ENCODE measurements around the gene CARMIL1. TPM values are rescaled to one million over a fixed set of nuclear protein-coding genes. Genes with fewer than 3 reads are reported as not detected.

Gene CARMIL1
- total RNA-seq, 1 donor from 2014 or later, result 37.6 TPM

- no peak for TF ChIP-seq CTCF (IDR thresholded peaks at IDR 0.05)
- no peak overlapping the region for H3K4me3 ChIP-seq
- peaks cover 23% of the 10 kb centered on the region for H3K4me1 ChIP-seq
- H3K9me3 ChIP-seq, result no peaks in the 10 kb centered on the region
- no peak for DNase-seq
- no peaks in the 10 kb centered on the region for H3K27me3 ChIP-seq
- H3K36me3 ChIP-seq, result no peaks in the 10 kb centered on the region
- ATAC-seq, result peak; percentile 44
- H3K27ac ChIP-seq, result no peak overlapping the region
- intact Hi-C loops (cut with DNase I), result no loop called here
Observed at GRCh38 chr6:25404091-25404490, 124.9 kb downstream of the CARMIL1 start.

DNA sequence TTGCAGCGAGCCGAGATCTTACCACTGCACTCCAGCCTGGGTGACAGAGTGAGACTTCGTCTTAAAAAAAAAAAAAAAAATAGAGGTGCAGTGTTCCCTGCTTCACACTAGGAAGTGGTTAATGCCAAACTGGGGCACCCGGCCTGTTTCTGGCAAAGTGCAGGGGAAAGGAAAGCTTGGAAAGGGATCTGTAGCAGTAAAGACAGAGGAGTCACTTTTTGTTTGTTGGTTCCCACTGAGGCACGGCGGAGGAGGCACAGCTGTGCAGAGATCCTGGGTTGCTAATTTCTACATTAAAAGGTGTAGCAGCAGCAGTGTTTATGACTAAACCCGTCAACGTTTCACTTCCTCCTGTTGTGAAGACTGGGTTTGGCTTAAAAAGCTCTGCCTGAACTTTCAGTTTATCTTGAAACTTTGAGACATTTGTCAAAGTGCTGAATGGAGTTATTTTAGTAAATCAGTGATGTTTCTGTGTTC lies 125.6 kb downstream of the CARMIL1 start:
- H3K27me3 ChIP-seq, result no peaks in the 10 kb centered on the region

GRCh38 chr6:25405442-25405841 lies 126.3 kb downstream of the CARMIL1 start:
- Histone ChIP-seq H3K4me3 (no peak overlapping the region), H3K9me3 (no peaks in the 10 kb centered on the region), H3K27me3 (no peaks in the 10 kb centered on the region), H3K4me1 (peaks cover 31% of the 10 kb centered on the region), H3K27ac (no peak overlapping the region), H3K36me3 (no peaks in the 10 kb centered on the region)
- no peak for TF ChIP-seq CTCF (IDR thresholded peaks at IDR 0.05)
- intact Hi-C loops (cut with DNase I), result no loop called here
- peak; percentile 45 for ATAC-seq
- DNase-seq, result no peak

More for the DNA sequence above, 125.6 kb downstream of the CARMIL1 start:
- DNase-seq (no peak), ATAC-seq (peak; percentile 40)
- intact Hi-C loops (cut with DNase I), result no loop called here
- Histone ChIP-seq H3K36me3 (no peaks in the 10 kb centered on the region), H3K4me1 (peaks cover 27% of the 10 kb centered on the region), H3K9me3 (no peaks in the 10 kb centered on the region), H3K4me3 (no peak overlapping the region), H3K27ac (no peak overlapping the region)
- no peak for TF ChIP-seq CTCF (IDR thresholded peaks at IDR 0.05)

DNA sequence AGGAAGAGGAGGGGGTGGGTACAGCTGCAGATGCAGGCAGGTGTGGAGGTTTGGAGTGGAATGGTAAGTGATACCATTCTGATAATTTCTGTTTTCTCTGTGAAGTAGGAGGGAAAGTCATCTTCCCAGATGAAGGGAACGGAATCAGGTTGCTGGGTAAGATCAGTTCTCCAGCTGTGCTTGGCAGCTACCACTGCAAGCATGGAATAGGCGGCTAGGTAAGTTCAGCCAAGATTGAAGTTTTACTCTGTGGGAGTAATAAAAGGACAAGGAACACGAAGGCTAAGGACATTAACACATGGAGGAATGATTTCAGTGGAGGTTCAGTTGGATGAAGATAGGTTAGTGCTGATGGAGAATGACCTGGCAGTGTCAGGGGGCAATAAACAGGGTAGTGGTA lies 128.3 kb downstream of the CARMIL1 start:
- ATAC-seq (no peak), DNase-seq (no peak)
- peaks cover 39% of the 10 kb centered on the region for H3K4me1 ChIP-seq
- H3K27me3 ChIP-seq, result no peaks in the 10 kb centered on the region
- intact Hi-C loops (cut with DNase I), result no loop called here
- no peaks in the 10 kb centered on the region for H3K9me3 ChIP-seq
- H3K27ac ChIP-seq, result no peak overlapping the region
- TF ChIP-seq CTCF (IDR thresholded peaks at IDR 0.05), result no peak
- no peak overlapping the region for H3K4me3 ChIP-seq
- no peaks in the 10 kb centered on the region for H3K36me3 ChIP-seq

DNA sequence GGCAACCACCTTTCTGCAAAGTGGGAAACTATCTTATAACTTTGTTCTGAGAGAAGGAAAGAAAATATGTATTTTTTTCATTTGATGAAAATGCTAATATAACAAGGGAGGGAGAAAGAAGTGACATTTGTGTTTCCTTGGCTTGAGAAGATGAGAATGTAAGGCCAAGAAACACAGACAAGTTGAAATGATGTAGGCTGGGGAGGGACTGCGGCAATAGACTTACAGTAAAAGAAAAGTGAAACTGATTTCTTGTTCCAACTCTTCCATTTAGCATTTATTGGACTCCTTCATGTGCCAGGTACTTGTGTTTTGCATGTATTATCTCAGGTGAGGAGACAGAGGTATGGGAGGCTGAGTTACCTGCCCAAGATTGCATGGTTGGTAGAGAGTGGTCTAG lies 130.9 kb downstream of the CARMIL1 start:
- H3K4me3 ChIP-seq, result no peak overlapping the region
- ATAC-seq (no peak), DNase-seq (no peak)
- H3K9me3 ChIP-seq, result no peaks in the 10 kb centered on the region
- H3K36me3 ChIP-seq, result no peaks in the 10 kb centered on the region
- no peaks in the 10 kb centered on the region for H3K27me3 ChIP-seq
- no peak overlapping the region for H3K27ac ChIP-seq
- TF ChIP-seq CTCF (IDR thresholded peaks at IDR 0.05), result no peak
- peaks cover 53% of the 10 kb centered on the region for H3K4me1 ChIP-seq
- intact Hi-C loops (cut with DNase I), result no loop called here

Data from upper lobe of right lung (tissue), 1 donor.